Measurements from ENCODE around the gene SLC45A2. TPM values are rescaled to one million over a fixed set of nuclear protein-coding genes. Genes with fewer than 3 reads are reported as not detected.
A peak's percentile ranks its signal among the peaks of the same experiment; 100 is the strongest.

Gene SLC45A2
- total RNA-seq, 1 donor = not detected

GRCh38 chr5:34008802-34009201 lies 24.3 kb upstream of the SLC45A2 start:
- H3K4me3 ChIP-seq (ENCODE audit: low read depth, low read length) = peak overlapping the region; percentile 76
- no peak for DNase-seq (ENCODE audit: low read depth)
- no peak for TF ChIP-seq CTCF (IDR thresholded peaks at IDR 0.05; ENCODE audit: insufficient read depth, low read depth, low read length)

- TF ChIP-seq CTCF (IDR thresholded peaks at IDR 0.05; ENCODE audit: insufficient read depth, low read depth, low read length) = no peak
- H3K4me3 ChIP-seq (ENCODE audit: low read depth, low read length) = peak within 1 kb of the TSS; percentile 76
- peak; percentile 93 for DNase-seq (ENCODE audit: low read depth)
These were observed 23.4 kb upstream of the SLC45A2 start, which contains the start of gene AMACR for GRCh38 chr5:34007621-34008600. TSS of gene AMACR (minus strand) at chr5:34008050. CDS start at chr5:34008019, 31 bp downstream.

- TF ChIP-seq CTCF (IDR thresholded peaks at IDR 0.05; ENCODE audit: insufficient read depth, low read depth, low read length) = no peak
These were observed 22.7 kb upstream of the SLC45A2 start for GRCh38 chr5:34007201-34007620.

GRCh38 chr5:34005681-34006080 lies 21.2 kb upstream of the SLC45A2 start:
- no peak for DNase-seq (ENCODE audit: low read depth)
- no peak for TF ChIP-seq CTCF (IDR thresholded peaks at IDR 0.05; ENCODE audit: insufficient read depth, low read depth, low read length)
- no peak overlapping the region for H3K4me3 ChIP-seq (ENCODE audit: low read depth, low read length)

More at GRCh38 chr5:34007201-34007620, 22.7 kb upstream of the SLC45A2 start:
- peak overlapping the region; percentile 76 for H3K4me3 ChIP-seq (ENCODE audit: low read depth, low read length)
- DNase-seq (ENCODE audit: low read depth) = no peak

- TF ChIP-seq CTCF (IDR thresholded peaks at IDR 0.05; ENCODE audit: insufficient read depth, low read depth, low read length) = no peak
- no peak for DNase-seq (ENCODE audit: low read depth)
- no peak overlapping the region for H3K4me3 ChIP-seq (ENCODE audit: low read depth, low read length)
These were observed 20.7 kb upstream of the SLC45A2 start for GRCh38 chr5:34005211-34005610.

- no peak for TF ChIP-seq CTCF (IDR thresholded peaks at IDR 0.05; ENCODE audit: insufficient read depth, low read depth, low read length)
- no peak for DNase-seq (ENCODE audit: low read depth)
- no peak overlapping the region for H3K4me3 ChIP-seq (ENCODE audit: low read depth, low read length)
These were observed 19.4 kb upstream of the SLC45A2 start for GRCh38 chr5:34003941-34004340.

All from fibroblast of villous mesenchyme (primary cell).